HG03378 (cell line): ENCODE results near the gene RAB9A.

Experiments used
- ATAC-seq: cut with Tn5 transposase; IDR thresholded peaks from one replicate; pipeline ENCODE4 v1.9.1; 2021; ENCODE audit warnings: mild to moderate bottlenecking, moderate library complexity; ENCODE audit not compliant: unreplicated experiment

Gene RAB9A

DNA sequence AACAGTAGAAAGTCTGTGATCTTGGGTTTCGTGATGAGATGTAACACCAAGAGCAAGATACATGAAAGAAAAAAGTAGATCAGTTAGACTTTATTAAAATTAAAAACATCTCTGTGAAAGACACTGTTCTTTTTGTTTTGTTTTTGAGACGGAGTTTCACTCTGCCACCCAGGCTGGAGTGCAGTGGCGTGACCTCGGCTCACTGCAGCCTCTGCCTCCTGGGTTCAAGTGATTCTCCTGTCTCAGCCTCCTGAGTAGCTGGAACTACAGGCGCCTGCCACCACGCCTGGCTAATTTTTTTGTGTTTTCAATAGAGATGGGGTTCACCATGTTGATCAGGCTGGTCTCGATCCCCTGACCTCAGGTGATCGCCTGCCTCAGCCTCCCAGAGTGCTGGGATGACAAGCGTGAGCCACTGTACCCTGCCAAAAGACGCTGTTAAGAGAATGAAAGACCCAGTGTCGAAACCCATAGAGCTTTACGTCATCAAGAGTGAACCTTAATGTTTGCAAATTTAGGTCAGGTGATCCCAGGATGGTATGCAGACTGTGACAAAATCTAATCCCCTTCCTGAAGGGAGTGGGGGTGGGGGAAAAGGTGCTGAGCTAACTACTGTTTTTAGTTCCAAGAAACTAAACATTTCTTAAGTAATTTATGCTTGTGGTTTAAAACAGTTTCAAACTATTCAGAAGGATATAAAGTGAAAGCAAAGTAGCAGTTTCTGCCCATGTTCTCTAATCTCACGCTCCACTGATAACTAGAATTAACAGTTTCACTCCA lies 53.7 kb downstream of the RAB9A start:
- ATAC-seq: peak; percentile 92

DNA sequence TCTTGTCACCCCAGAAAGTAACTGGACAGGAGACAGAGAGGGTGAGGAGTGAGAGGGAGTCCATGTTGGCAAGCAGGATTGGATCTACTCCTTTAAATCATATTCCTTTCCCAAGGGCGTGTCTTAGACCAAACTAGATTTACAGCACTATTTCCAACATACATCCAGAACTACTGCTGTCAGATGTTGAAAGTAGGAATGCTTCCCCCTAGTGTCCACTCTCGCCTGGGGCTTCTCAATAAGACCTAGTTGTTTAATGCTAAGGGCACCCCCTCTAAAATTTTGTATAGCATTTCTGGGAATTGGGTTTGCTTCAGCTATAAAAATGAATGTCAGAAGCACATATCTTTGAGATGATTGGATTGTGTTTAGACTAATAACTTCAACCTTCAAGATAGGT lies 58.9 kb downstream of the RAB9A start:
- no peak for ATAC-seq

DNA sequence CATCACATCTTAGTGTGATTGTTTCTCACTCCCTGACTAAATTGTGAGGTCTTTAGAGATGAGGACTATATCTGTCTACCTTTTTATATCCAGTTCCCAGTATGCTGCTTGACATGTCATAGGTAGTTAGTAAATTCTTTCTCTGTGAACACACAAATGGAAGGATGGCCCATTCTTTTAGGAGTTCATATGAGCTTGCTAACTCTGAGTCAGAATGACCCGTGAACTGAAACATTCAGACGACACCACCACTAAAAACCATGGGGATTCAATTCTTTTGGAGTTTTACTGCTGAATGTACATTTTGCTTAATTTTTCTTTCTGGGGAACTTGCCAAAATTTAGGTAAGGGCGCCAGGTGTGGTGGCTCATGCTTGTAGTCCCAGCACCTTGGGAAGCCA lies 59.6 kb downstream of the RAB9A start:
- ATAC-seq: no peak

DNA sequence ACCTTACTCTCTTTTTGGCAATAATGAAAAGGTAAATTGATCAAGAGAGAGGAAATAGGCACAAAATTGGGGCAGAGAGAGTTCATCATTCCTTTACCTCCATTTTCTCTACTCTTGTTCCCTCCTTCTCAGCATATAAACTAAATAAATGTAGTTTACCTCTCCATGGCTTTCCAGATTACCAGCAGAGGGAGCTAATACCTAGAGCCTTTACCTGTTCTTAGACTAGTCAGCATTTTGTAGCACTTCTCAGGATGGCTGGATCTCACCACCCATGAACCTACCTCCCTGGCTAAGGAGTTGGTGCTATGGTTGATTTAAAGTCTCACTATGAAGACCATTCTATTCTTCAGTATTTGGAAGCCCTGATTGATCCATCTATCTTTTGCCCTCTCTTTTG lies 61.3 kb downstream of the RAB9A start:
- ATAC-seq: no peak

DNA sequence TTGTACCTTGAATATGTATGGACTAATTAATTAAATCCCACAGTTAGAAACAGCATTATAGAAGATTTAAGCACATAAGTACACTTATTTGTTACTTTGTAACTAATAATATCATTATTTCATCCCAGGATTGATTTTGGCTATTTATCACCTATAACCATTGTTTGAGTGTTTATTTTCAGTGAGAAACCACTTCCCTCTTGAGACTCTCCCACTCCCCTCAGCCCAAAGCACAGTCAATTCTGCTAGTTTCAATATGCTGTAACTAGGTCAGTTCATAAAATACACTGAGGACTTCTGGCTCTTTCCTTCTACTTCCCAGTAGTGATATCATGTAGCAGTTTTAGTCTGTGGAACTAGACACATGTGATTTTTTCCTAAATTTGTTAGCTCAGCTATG lies 61.9 kb downstream of the RAB9A start:
- peak; percentile 40 for ATAC-seq

DNA sequence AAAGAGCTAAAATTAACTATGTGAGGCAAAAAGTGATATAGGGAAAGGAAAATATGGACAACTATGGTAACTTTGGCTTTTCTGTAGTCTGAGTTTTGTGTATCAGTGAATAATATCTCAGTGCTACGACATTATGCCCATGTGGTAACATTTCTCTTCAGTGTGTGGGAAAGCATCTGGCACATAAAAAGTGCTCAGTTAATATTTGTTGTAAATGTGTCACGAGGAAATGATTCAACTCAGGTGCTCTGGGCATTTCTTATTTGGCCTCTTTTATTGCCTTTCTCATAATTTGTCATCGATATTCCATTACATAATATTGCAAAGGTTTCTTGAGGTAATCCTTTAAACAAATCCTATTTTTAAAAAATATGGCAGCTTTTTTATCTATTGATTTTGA lies 63.2 kb downstream of the RAB9A start:
- no peak for ATAC-seq

DNA sequence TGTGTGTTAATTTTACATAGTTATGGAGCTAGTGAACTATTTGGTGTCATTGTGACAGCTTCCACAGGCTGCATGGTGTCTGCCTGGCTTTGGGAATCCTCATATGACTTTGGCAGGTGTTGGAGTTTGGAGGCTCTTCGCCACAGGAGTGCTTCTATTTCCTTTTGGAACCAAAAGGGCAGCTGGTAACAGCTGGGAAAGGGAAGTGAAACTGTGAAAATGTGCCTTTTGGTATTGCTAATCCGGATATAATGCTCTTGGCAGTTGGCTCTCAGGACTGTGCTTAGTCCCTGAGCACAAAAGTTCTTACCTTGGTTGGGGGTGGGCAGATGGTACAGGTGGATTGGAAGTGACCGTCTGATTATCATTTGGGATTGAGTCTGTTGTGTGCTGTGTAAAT lies 63.7 kb downstream of the RAB9A start:
- ATAC-seq: peak; percentile 70

DNA sequence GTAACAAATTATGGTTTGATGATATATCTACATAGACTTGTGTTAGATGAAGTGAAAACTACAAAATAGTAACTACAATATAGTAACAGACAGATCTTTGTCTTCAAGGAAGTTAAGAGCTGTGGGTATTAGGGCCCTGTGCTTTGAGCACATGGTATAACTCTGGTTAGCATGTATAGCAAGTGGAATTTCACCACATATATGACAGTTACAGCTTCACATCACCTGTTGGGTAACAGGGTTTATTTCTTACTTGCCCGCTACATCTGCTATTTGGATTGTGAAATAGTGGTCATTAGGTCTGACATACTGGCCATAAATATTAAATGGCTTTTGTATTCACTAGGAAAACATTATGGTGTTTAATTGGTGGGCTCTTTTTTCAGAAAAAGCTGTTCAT lies 65.8 kb downstream of the RAB9A start:
- ATAC-seq: no peak

DNA sequence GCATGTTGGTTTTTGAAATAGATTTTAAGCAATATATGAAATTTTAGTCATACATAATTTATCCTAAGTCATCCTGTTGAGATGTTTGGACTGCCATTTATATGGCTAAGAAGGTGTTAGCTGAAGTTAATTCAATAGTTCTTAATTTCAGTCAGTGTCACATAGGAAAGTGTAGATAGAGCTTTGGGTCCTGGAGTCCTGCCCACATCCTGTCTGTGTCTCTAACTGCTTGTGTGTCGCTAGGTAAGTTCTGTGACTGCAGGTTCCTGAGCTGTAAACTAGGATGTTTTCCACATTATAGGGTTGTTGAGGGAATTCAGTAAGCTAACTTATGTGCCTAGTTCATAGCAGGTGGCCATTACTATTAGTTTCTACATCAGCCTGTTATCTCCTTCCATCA lies 66.3 kb downstream of the RAB9A start:
- ATAC-seq: no peak

DNA sequence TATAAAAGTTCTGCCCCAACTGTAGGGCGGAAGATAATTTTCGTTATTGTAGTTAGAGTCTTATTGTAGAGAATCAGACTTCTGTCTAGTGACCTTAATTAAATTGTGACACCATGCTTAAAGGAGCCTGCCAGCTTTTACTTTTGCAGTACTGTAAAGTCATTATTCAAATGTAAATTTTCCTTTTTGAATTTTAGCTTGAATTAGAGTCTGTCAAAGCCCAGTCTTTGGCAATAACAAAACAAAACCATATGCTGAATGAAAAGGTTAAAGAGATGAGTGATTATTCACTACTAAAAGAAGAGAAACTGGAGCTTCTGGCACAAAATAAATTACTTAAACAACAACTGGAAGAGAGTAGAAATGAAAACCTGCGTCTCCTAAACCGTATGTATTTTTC lies 67.5 kb downstream of the RAB9A start:
- no peak for ATAC-seq

DNA sequence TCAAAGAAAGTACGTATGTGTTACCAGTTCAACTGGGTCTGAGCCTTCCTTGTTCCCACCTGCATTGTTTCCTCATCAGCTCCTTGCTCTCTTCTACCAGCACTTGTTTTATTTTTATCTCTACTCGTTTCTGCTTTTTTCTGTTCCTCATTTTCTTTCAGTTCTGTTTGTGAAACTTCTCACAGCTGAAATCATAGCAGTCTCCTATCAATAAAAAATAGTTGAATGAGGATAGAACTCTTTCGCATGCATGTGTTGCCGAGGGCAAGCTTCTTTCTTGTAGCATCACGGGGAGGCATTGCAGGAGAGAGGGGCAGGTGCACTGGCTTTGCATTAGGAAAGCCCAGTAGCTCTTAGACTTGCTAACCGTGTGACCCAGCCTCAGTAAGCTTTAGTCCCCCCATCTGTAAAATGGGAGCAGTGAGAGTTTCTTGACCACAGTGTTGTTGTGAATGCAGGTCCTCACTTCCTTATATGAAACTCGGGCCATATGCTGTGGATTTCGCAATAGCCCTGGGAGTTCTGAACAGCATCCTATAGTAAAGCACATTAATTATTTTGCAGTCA lies 70.3 kb downstream of the RAB9A start:
- peak; percentile 82 for ATAC-seq
